WTC11 (cell line): ENCODE results near the gene KCNIP4. TPM values are rescaled to one million over a fixed set of nuclear protein-coding genes. Genes with fewer than 3 reads are reported as not detected.

Experiments used
- ATAC-seq: fragments of 200-7000 bp; cut with Tn5 transposase; 2 replicates; pipeline ENCODE4 v1.10.0; 2021; ENCODE audit warnings: mild to moderate bottlenecking, moderate library complexity
- CTCF ChIA-PET: fragments of 300-600 bp; sonication (Branson Sonifier 250); formaldehyde crosslinking; loops from one replicate; lab custom pipeline; 2021; ENCODE audit warnings: antibody characterized with exemption; lab: Charles Lee
- POLR2A ChIA-PET: fragments of 350-600 bp; sonication (Branson Sonifier 250); formaldehyde crosslinking; loops from one replicate; lab custom pipeline; 2021; ENCODE audit warnings: antibody characterized with exemption; lab: Charles Lee
- DNase-seq: peaks from one replicate; pipeline ENCODE4 v3.0.0; 2021; ENCODE audit warnings: low spot score
- H3K27ac Mint-ChIP-seq: 2 replicates; pipeline ENCODE4 v1.8.0; 2021; ENCODE audit warnings: mixed read lengths
- H3K27me3 Mint-ChIP-seq: 2 replicates; pipeline ENCODE4 v1.8.0; 2021; ENCODE audit warnings: low read depth, mild to moderate bottlenecking, moderate library complexity, mixed read lengths
- H3K36me3 Mint-ChIP-seq: 2 replicates; pipeline ENCODE4 v1.8.0; 2021; ENCODE audit warnings: mixed read lengths
- H3K4me1 Mint-ChIP-seq: 2 replicates; pipeline ENCODE4 v1.8.0; 2022; ENCODE audit warnings: mixed read lengths
- H3K4me3 Mint-ChIP-seq: 2 replicates; pipeline ENCODE4 v1.8.0; 2021; ENCODE audit warnings: mild to moderate bottlenecking, moderate library complexity, mixed read lengths
- H3K9me3 Mint-ChIP-seq: 2 replicates; pipeline ENCODE4 v1.8.0; 2021; ENCODE audit warnings: mixed read lengths
- AFF4 ChIP-seq: sonication (generic); formaldehyde crosslinking; IDR thresholded peaks from 2 replicates; pipeline ENCODE4 v1.8.1; 2023; ENCODE audit warnings: mild to moderate bottlenecking, missing genetic modification reagents, borderline replicate concordance
- CDX4 ChIP-seq: fragments of 250-450 bp; sonication (Bioruptor Pico); IDR thresholded peaks from 2 replicates; pipeline ENCODE4 v1.9.0; 2021; ENCODE audit warnings: moderate library complexity, mild to moderate bottlenecking, inconsistent platforms, borderline replicate concordance
- CREB1 ChIP-seq: sonication (generic); formaldehyde crosslinking; IDR thresholded peaks from 2 replicates; pipeline ENCODE4 v1.8.0; 2023; ENCODE audit warnings: mild to moderate bottlenecking, missing genetic modification reagents
- E2F5 ChIP-seq: sonication (generic); formaldehyde crosslinking; IDR thresholded peaks from 2 replicates; pipeline ENCODE4 v1.8.1; 2022; ENCODE audit warnings: mild to moderate bottlenecking, moderate library complexity, missing genetic modification reagents
- ETV6 ChIP-seq: sonication (generic); formaldehyde crosslinking; IDR thresholded peaks from 2 replicates; pipeline ENCODE4 v1.8.1; 2022; ENCODE audit warnings: mild to moderate bottlenecking, missing genetic modification reagents
- GRHL2 ChIP-seq: fragments of 250-450 bp; sonication (Bioruptor Pico); IDR thresholded peaks from 2 replicates; pipeline ENCODE4 v1.8.0; 2022; ENCODE audit warnings: mild to moderate bottlenecking, moderate library complexity; ENCODE audit not compliant: insufficient replicate concordance, severe bottlenecking
- NFYB ChIP-seq: sonication (generic); formaldehyde crosslinking; conservative IDR thresholded peaks from 2 replicates; pipeline ENCODE4 v1.8.0; 2022; ENCODE audit warnings: low read depth, missing genetic modification reagents
- PREB ChIP-seq: sonication (generic); formaldehyde crosslinking; IDR thresholded peaks from 2 replicates; pipeline ENCODE4 v1.8.1; 2022; ENCODE audit warnings: mild to moderate bottlenecking, missing genetic modification reagents, moderate library complexity, borderline replicate concordance
- RELA ChIP-seq: sonication (generic); formaldehyde crosslinking; IDR thresholded peaks from 2 replicates; pipeline ENCODE4 v1.8.1; 2022; ENCODE audit warnings: missing genetic modification reagents, mild to moderate bottlenecking, borderline replicate concordance
- SMAD3 ChIP-seq: sonication (generic); formaldehyde crosslinking; IDR thresholded peaks from 2 replicates; pipeline ENCODE4 v1.8.0; 2022; ENCODE audit warnings: missing genetic modification reagents, mild to moderate bottlenecking, borderline replicate concordance
- SMAD4 ChIP-seq: sonication (generic); formaldehyde crosslinking; IDR thresholded peaks from 2 replicates; pipeline ENCODE4 v1.8.0; 2022; ENCODE audit warnings: mild to moderate bottlenecking, missing genetic modification reagents
- TEAD1 ChIP-seq: sonication (generic); formaldehyde crosslinking; IDR thresholded peaks from 2 replicates; pipeline ENCODE4 v1.8.0; 2022; ENCODE audit warnings: mild to moderate bottlenecking, missing genetic modification reagents
- ZNF263 ChIP-seq: sonication (generic); formaldehyde crosslinking; IDR thresholded peaks from 2 replicates; pipeline ENCODE4 v1.8.1; 2022; ENCODE audit warnings: low read depth, mild to moderate bottlenecking, moderate library complexity, missing genetic modification reagents
- ZNF317 ChIP-seq: sonication (generic); formaldehyde crosslinking; IDR thresholded peaks from 2 replicates; pipeline ENCODE4 v1.8.1; 2023; ENCODE audit warnings: low read depth, mild to moderate bottlenecking, moderate library complexity, missing genetic modification reagents, borderline replicate concordance
- ZNF396 ChIP-seq: fragments of 250-450 bp; sonication (Bioruptor Pico); IDR thresholded peaks from 2 replicates; pipeline ENCODE4 v1.8.0; 2021; ENCODE audit warnings: mild to moderate bottlenecking, moderate library complexity, borderline replicate concordance
- ZNF425 ChIP-seq: fragments of 250-450 bp; sonication (Bioruptor Pico); conservative IDR thresholded peaks from 2 replicates; pipeline ENCODE4 v1.9.0; 2021; ENCODE audit warnings: mild to moderate bottlenecking
- ZNF671 ChIP-seq: fragments of 250-450 bp; sonication (Bioruptor Pico); IDR thresholded peaks from 2 replicates; pipeline ENCODE4 v1.8.0; 2021; ENCODE audit warnings: mild to moderate bottlenecking
- total RNA-seq: library from RNA; stranded (reverse); gene quantifications from 3 replicates; pipeline ENCODE4 v1.2.3, GENCODE V29; 2021
- TF ChIP-seq, protein P1 (sequence below): sonication (generic); formaldehyde crosslinking; IDR thresholded peaks from 2 replicates; pipeline ENCODE4 v1.8.0; 2022; ENCODE audit warnings: mild to moderate bottlenecking, missing genetic modification reagents
- TF ChIP-seq, protein P2 (sequence below): fragments of 250-450 bp; sonication (Bioruptor Pico); IDR thresholded peaks from 2 replicates; pipeline ENCODE4 v1.8.0; 2021; ENCODE audit warnings: mild to moderate bottlenecking
- TF ChIP-seq, protein P3 (sequence below): sonication (generic); formaldehyde crosslinking; IDR thresholded peaks from 2 replicates; pipeline ENCODE4 v1.8.1; 2023; ENCODE audit warnings: mild to moderate bottlenecking, missing genetic modification reagents, moderate library complexity
- TF ChIP-seq, protein P4 (sequence below): sonication (generic); formaldehyde crosslinking; IDR thresholded peaks from 2 replicates; pipeline ENCODE4 v1.8.1; 2022; ENCODE audit warnings: low read depth, missing genetic modification reagents, borderline replicate concordance

KCNIP4 gene
- total RNA-seq, 1 experiment from 2014 or later, result not detected

DNA sequence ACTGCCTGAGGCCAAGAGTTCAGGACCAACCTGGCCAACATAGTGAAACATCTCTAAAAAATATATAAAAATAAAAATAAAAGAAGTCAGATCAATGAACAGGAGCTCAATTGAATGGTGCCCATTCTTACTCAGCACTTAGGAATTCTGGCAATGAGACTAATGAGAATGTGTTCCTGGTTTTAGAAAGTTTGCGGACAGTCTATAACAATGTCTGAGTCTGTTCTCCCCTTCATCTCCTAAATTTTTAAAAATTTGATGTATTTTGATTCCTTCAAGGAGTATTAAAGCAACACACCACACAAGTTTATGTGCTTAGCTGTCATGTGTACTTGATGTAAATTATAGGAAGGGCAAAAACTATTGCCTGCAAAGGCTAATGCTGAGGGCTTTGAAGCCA lies 30.6 kb upstream of the KCNIP4 start:
- ChIA-PET CTCF (no interaction called here), POLR2A (no interaction called here)
- Mint-ChIP-seq H3K27me3 (no peaks in the 10 kb centered on the region), H3K27ac (no peak overlapping the region), H3K36me3 (peaks cover 13% of the 10 kb centered on the region), H3K4me3 (no peak overlapping the region), H3K4me1 (peaks cover 18% of the 10 kb centered on the region), H3K9me3 (peaks cover 23% of the 10 kb centered on the region)
- DNase-seq (no peak), ATAC-seq (no peak)
- no peak for TF ChIP-seq NFYB (CRISPR knock-in tag)
- TF ChIP-seq E2F5 (CRISPR knock-in tag), result no peak
- TF ChIP-seq CREB1 (CRISPR knock-in tag), result no peak
- TF ChIP-seq ZNF317 (CRISPR knock-in tag), result no peak
- TF ChIP-seq, protein P1, sequence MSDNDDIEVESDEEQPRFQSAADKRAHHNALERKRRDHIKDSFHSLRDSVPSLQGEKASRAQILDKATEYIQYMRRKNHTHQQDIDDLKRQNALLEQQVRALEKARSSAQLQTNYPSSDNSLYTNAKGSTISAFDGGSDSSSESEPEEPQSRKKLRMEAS (CRISPR knock-in tag), result no peak
- no peak for TF ChIP-seq GRHL2 (CRISPR knock-in tag)
- TF ChIP-seq, protein P2, sequence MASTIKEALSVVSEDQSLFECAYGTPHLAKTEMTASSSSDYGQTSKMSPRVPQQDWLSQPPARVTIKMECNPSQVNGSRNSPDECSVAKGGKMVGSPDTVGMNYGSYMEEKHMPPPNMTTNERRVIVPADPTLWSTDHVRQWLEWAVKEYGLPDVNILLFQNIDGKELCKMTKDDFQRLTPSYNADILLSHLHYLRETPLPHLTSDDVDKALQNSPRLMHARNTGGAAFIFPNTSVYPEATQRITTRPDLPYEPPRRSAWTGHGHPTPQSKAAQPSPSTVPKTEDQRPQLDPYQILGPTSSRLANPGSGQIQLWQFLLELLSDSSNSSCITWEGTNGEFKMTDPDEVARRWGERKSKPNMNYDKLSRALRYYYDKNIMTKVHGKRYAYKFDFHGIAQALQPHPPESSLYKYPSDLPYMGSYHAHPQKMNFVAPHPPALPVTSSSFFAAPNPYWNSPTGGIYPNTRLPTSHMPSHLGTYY (CRISPR knock-in tag), result no peak
- no peak for TF ChIP-seq ZNF396 (CRISPR knock-in tag)
- no peak for TF ChIP-seq PREB (CRISPR knock-in tag)
- no peak for TF ChIP-seq SMAD3
- TF ChIP-seq TEAD1, result no peak

- DNase-seq, result no peak
- POLR2A ChIA-PET, result no interaction called here
- TF ChIP-seq AFF4 (CRISPR knock-in tag), result no peak
- TF ChIP-seq CDX4 (CRISPR knock-in tag), result no peak
- TF ChIP-seq, protein P3, sequence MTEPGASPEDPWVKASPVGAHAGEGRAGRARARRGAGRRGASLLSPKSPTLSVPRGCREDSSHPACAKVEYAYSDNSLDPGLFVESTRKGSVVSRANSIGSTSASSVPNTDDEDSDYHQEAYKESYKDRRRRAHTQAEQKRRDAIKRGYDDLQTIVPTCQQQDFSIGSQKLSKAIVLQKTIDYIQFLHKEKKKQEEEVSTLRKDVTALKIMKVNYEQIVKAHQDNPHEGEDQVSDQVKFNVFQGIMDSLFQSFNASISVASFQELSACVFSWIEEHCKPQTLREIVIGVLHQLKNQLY, result no peak
- no peak for TF ChIP-seq SMAD4 (CRISPR knock-in tag)
- no peak for TF ChIP-seq ZNF425 (CRISPR knock-in tag)
- no peak for TF ChIP-seq ZNF263
- TF ChIP-seq ETV6 (CRISPR knock-in tag), result no peak
- no peak for TF ChIP-seq GRHL2 (CRISPR knock-in tag)
- TF ChIP-seq, protein P4, sequence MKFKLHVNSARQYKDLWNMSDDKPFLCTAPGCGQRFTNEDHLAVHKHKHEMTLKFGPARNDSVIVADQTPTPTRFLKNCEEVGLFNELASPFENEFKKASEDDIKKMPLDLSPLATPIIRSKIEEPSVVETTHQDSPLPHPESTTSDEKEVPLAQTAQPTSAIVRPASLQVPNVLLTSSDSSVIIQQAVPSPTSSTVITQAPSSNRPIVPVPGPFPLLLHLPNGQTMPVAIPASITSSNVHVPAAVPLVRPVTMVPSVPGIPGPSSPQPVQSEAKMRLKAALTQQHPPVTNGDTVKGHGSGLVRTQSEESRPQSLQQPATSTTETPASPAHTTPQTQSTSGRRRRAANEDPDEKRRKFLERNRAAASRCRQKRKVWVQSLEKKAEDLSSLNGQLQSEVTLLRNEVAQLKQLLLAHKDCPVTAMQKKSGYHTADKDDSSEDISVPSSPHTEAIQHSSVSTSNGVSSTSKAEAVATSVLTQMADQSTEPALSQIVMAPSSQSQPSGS (CRISPR knock-in tag), result no peak
- no peak for TF ChIP-seq ZNF671
- no peak for TF ChIP-seq CREB1 (CRISPR knock-in tag)
- no peak for TF ChIP-seq RELA (CRISPR knock-in tag)
Observed at GRCh38 chr4:21976166-21976565, 27.6 kb upstream of the KCNIP4 start.

More at GRCh38 chr4:21976166-21976565, 27.6 kb upstream of the KCNIP4 start:
- Mint-ChIP-seq H3K27me3 (no peaks in the 10 kb centered on the region), H3K4me3 (no peak overlapping the region), H3K27ac (no peak overlapping the region), H3K4me1 (peaks cover 24% of the 10 kb centered on the region), H3K9me3 (peaks cover 23% of the 10 kb centered on the region), H3K36me3 (peaks cover 13% of the 10 kb centered on the region)
- CTCF ChIA-PET, result no interaction called here
- ATAC-seq, result no peak
